Measurements from ENCODE around the gene UBE2G2.
A peak's percentile ranks its signal among the peaks of the same experiment; 100 is the strongest.

UBE2G2 gene

DNA sequence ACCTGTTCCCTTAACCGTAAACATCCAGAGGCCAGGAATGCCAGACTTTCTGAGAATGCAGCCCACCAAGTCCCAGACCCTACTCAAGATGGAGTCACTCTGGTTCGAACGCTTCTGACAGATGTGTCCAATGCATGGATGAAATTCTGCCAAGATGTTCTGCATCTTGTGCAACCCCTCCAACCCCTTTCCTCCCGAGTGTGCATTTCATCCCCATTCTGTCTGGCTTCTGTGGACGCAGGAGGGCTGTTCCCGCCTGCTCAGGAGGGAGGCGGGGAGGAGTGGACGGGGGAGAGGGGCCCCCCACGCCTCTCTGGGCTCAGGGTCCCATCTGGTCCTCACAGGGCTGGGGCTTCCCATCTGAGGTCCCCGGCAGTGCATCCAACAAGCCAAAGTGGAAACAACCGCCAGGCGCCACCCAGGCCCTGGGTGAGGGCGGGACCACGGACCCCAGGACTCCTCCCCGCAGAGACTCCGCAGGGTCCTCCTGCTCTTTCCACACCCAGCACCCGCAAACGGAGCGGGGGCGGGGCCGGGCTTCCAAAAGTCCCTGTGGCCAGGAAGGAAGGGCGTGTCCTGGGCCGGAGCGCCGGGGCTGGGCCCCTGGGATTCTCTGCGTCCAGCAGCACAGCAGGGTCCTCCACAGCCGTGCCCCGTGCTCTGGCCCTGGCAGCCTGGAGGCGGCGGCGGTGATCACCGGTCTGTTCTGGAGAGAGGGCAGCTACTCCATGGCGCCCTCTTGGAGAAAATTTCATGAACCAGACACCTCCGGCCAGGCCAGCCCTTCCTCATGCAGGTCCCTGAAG lies 44.0 kb upstream of the UBE2G2 start:
- peak; percentile 84 for ATAC-seq
- TF ChIP-seq RARB (CRISPR knock-in tag; IDR thresholded peaks at IDR 0.05) (no peak), SNAI2 (CRISPR knock-in tag; IDR thresholded peaks at IDR 0.05) (no peak), ISL1 (CRISPR knock-in tag; IDR thresholded peaks at IDR 0.05) (no peak), TCF4 (CRISPR knock-in tag; IDR thresholded peaks at IDR 0.05; ENCODE audit: borderline replicate concordance) (no peak), ZFP30 (CRISPR knock-in tag; IDR thresholded peaks at IDR 0.05) (no peak), ZNF70 (CRISPR knock-in tag; IDR thresholded peaks at IDR 0.05) (no peak), BACH2 (CRISPR knock-in tag; IDR thresholded peaks at IDR 0.05; ENCODE audit: borderline replicate concordance) (no peak), ZNF8 (CRISPR knock-in tag; IDR thresholded peaks at IDR 0.05) (no peak), OSR1 (CRISPR knock-in tag; IDR thresholded peaks at IDR 0.05) (no peak), ZFP3 (CRISPR knock-in tag; IDR thresholded peaks at IDR 0.05) (no peak)
- TF ChIP-seq, protein P1, sequence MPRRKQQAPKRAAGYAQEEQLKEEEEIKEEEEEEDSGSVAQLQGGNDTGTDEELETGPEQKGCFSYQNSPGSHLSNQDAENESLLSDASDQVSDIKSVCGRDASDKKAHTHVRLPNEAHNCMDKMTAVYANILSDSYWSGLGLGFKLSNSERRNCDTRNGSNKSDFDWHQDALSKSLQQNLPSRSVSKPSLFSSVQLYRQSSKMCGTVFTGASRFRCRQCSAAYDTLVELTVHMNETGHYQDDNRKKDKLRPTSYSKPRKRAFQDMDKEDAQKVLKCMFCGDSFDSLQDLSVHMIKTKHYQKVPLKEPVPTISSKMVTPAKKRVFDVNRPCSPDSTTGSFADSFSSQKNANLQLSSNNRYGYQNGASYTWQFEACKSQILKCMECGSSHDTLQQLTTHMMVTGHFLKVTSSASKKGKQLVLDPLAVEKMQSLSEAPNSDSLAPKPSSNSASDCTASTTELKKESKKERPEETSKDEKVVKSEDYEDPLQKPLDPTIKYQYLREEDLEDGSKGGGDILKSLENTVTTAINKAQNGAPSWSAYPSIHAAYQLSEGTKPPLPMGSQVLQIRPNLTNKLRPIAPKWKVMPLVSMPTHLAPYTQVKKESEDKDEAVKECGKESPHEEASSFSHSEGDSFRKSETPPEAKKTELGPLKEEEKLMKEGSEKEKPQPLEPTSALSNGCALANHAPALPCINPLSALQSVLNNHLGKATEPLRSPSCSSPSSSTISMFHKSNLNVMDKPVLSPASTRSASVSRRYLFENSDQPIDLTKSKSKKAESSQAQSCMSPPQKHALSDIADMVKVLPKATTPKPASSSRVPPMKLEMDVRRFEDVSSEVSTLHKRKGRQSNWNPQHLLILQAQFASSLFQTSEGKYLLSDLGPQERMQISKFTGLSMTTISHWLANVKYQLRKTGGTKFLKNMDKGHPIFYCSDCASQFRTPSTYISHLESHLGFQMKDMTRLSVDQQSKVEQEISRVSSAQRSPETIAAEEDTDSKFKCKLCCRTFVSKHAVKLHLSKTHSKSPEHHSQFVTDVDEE (CRISPR knock-in tag; IDR thresholded peaks at IDR 0.05), result no peak
- TF ChIP-seq, protein P2, sequence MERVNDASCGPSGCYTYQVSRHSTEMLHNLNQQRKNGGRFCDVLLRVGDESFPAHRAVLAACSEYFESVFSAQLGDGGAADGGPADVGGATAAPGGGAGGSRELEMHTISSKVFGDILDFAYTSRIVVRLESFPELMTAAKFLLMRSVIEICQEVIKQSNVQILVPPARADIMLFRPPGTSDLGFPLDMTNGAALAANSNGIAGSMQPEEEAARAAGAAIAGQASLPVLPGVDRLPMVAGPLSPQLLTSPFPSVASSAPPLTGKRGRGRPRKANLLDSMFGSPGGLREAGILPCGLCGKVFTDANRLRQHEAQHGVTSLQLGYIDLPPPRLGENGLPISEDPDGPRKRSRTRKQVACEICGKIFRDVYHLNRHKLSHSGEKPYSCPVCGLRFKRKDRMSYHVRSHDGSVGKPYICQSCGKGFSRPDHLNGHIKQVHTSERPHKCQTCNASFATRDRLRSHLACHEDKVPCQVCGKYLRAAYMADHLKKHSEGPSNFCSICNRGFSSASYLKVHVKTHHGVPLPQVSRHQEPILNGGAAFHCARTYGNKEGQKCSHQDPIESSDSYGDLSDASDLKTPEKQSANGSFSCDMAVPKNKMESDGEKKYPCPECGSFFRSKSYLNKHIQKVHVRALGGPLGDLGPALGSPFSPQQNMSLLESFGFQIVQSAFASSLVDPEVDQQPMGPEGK (CRISPR knock-in tag; IDR thresholded peaks at IDR 0.05; ENCODE audit: borderline replicate concordance), result no peak

DNA sequence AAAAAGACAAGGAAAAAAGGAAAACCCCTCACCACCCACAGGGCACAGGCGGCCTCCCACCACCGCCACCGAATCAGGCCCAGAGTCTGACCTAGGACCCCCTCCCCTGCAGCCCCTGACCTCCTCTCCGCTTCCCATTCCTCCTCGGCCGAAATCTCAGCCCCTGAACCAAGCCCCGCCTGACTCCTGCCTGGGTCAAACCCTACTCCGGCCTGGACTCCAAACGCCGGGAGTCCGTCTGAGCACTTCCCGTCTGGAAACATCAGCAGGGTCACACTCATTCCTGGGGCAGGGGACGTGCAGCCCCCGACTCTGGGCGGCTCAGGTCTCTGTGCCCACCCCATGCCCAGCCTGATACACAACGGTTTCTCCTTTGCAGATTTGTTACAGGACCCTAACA lies 42.6 kb upstream of the UBE2G2 start:
- no peak for TF ChIP-seq GLIS3 (CRISPR knock-in tag; IDR thresholded peaks at IDR 0.05)
- no peak for TF ChIP-seq OSR1 (CRISPR knock-in tag; IDR thresholded peaks at IDR 0.05)
- no peak for TF ChIP-seq ZC3H10 (CRISPR knock-in tag; IDR thresholded peaks at IDR 0.05)
- no peak for ATAC-seq

DNA sequence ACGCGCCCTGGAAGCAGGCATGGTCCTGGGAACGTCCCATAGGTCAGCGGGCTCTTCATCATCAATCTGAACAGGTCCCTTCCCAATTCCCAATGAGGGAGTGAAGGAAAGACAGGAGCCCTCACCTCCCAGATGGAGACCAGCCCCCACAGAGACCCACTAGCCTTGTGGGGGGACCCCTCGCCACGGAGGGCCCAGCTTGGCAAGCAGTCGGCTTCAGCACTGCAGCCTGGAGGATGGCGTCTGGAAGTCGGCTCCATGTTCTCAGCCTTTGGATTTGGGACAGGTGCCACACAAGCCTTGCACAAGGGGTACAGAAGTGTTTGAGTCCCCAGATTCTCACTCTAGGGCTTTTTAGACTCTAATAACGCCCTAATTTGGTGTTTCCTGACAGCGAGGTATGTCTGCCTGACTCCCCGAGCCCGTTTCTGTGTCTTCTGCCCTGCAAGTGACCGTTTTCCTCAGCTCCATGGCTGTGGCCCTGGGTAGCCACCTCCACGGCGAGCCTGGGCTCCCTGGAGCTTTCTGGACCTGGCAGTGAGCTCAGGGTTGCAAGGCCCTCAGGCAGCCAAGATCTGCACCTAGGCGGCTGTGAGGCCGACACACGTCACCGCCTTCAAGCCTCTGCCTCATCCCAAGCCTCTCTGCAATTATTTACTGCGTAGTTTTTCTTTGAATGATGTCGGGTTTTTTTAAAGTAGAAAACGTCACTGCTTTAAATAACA lies 41.3 kb upstream of the UBE2G2 start:
- TF ChIP-seq ZNF565 (CRISPR knock-in tag; conservative IDR thresholded peaks at IDR 0.05; ENCODE audit: low read depth) (no peak), ZFP30 (CRISPR knock-in tag; IDR thresholded peaks at IDR 0.05) (no peak), GLIS3 (CRISPR knock-in tag; IDR thresholded peaks at IDR 0.05) (no peak), CSDC2 (CRISPR knock-in tag; IDR thresholded peaks at IDR 0.05) (no peak), ISL1 (CRISPR knock-in tag; IDR thresholded peaks at IDR 0.05) (no peak), ZC3H10 (CRISPR knock-in tag; IDR thresholded peaks at IDR 0.05) (no peak), ZNF8 (CRISPR knock-in tag; IDR thresholded peaks at IDR 0.05) (no peak), OSR1 (CRISPR knock-in tag; IDR thresholded peaks at IDR 0.05) (no peak), RARB (CRISPR knock-in tag; IDR thresholded peaks at IDR 0.05) (no peak), ARNTL (CRISPR knock-in tag; IDR thresholded peaks at IDR 0.05; ENCODE audit: borderline replicate concordance, low read depth) (no peak), BACH2 (CRISPR knock-in tag; IDR thresholded peaks at IDR 0.05; ENCODE audit: borderline replicate concordance) (no peak), SNAI2 (CRISPR knock-in tag; IDR thresholded peaks at IDR 0.05) (no peak), ZNF70 (CRISPR knock-in tag; IDR thresholded peaks at IDR 0.05) (no peak), ZFP3 (CRISPR knock-in tag; IDR thresholded peaks at IDR 0.05) (no peak)
- TF ChIP-seq, protein P1 (CRISPR knock-in tag; IDR thresholded peaks at IDR 0.05), result no peak
- TF ChIP-seq, protein P3, sequence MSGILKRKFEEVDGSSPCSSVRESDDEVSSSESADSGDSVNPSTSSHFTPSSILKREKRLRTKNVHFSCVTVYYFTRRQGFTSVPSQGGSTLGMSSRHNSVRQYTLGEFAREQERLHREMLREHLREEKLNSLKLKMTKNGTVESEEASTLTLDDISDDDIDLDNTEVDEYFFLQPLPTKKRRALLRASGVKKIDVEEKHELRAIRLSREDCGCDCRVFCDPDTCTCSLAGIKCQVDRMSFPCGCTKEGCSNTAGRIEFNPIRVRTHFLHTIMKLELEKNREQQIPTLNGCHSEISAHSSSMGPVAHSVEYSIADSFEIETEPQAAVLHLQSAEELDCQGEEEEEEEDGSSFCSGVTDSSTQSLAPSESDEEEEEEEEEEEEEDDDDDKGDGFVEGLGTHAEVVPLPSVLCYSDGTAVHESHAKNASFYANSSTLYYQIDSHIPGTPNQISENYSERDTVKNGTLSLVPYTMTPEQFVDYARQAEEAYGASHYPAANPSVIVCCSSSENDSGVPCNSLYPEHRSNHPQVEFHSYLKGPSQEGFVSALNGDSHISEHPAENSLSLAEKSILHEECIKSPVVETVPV (CRISPR knock-in tag; IDR thresholded peaks at IDR 0.05), result no peak
- TF ChIP-seq, protein P2 (CRISPR knock-in tag; IDR thresholded peaks at IDR 0.05; ENCODE audit: borderline replicate concordance), result no peak
- ATAC-seq, result no peak

Data from SK-N-SH treated with all-trans-retinoic acid at 6 μM for 48 hours (cell line).